HG03342 (cell line): ENCODE measurements around the gene RDH16.
"Not testable (repeated sequence)": the region's sequence is repeated elsewhere in the genome, so short reads cannot be mapped to it uniquely, and the experiment has no call there.

ENCODE experiments used
- ATAC-seq: cut with Tn5 transposase; IDR thresholded peaks from one replicate; pipeline ENCODE4 v1.9.1; 2021; ENCODE audit warnings: mild to moderate bottlenecking, moderate library complexity; ENCODE audit not compliant: unreplicated experiment

RDH16 gene

GRCh38 chr12:56927281-56927680 is 30.1 kb downstream of the RDH16 start:
- no peak for ATAC-seq

GRCh38 chr12:56922031-56922430 is 35.4 kb downstream of the RDH16 start:
- ATAC-seq = no peak

- ATAC-seq = no peak
Measured at GRCh38 chr12:56921346-56921745, 36.1 kb downstream of the RDH16 start.

GRCh38 chr12:56918139-56918538 is 39.3 kb downstream of the RDH16 start:
- not testable (repeated sequence) for ATAC-seq

- ATAC-seq = no peak
Measured at GRCh38 chr12:56916996-56917333, 40.4 kb downstream of the RDH16 start.

GRCh38 chr12:56916296-56916995 is 41.0 kb downstream of the RDH16 start:
- no peak for ATAC-seq

GRCh38 chr12:56914724-56915123 is 42.7 kb downstream of the RDH16 start:
- no peak for ATAC-seq

GRCh38 chr12:56914256-56914655 is 43.2 kb downstream of the RDH16 start:
- ATAC-seq = no peak

- ATAC-seq = not testable (repeated sequence)
Measured at GRCh38 chr12:56909403-56909802, 48.0 kb downstream of the RDH16 start.

GRCh38 chr12:56908136-56908535 is 49.3 kb downstream of the RDH16 start:
- no peak for ATAC-seq

GRCh38 chr12:56905852-56906251 is 51.6 kb downstream of the RDH16 start:
- ATAC-seq = no peak

- ATAC-seq = no peak
Measured at GRCh38 chr12:56903374-56903773, 54.0 kb downstream of the RDH16 start.
